HG03060 (cell line): ENCODE results near the gene GLG1.

Experiments
- ATAC-seq: cut with Tn5 transposase; IDR thresholded peaks from one replicate; pipeline ENCODE4 v1.9.1; 2021; ENCODE audit warnings: low read depth, moderate number of reproducible peaks; ENCODE audit not compliant: unreplicated experiment

GLG1 gene

GRCh38 chr16:74611721-74612120 is 4.8 kb upstream of the GLG1 start:
- ATAC-seq: no peak

GRCh38 chr16:74608944-74609343 is 2.0 kb upstream of the GLG1 start:
- ATAC-seq: no peak

- ATAC-seq: no peak
These were observed 1.5 kb upstream of the GLG1 start for GRCh38 chr16:74608381-74608780.

GRCh38 chr16:74607962-74608356 is 1.0 kb upstream of the GLG1 start:
- no peak for ATAC-seq

GRCh38 chr16:74607310-74607961 is 522 bp upstream of the GLG1 start:
- ATAC-seq: peak; percentile 23

- ATAC-seq: no peak
These were observed 981 bp downstream of the GLG1 start for GRCh38 chr16:74605746-74606520.

- ATAC-seq: no peak
These were observed 1.6 kb downstream of the GLG1 start for GRCh38 chr16:74605332-74605731.

GRCh38 chr16:74603848-74604247 is 3.1 kb downstream of the GLG1 start:
- no peak for ATAC-seq

GRCh38 chr16:74601126-74601871 is 5.6 kb downstream of the GLG1 start:
- ATAC-seq: no peak

- no peak for ATAC-seq
These were observed 10.3 kb downstream of the GLG1 start for GRCh38 chr16:74596586-74596985.

- no peak for ATAC-seq
These were observed 14.1 kb downstream of the GLG1 start for GRCh38 chr16:74592847-74593246.

- ATAC-seq: no peak
These were observed 14.9 kb downstream of the GLG1 start for GRCh38 chr16:74591876-74592650.

- ATAC-seq: no peak
These were observed 20.0 kb downstream of the GLG1 start for GRCh38 chr16:74586948-74587347.

GRCh38 chr16:74585846-74586443 is 21.0 kb downstream of the GLG1 start:
- ATAC-seq: no peak

- no peak for ATAC-seq
These were observed 22.8 kb downstream of the GLG1 start for GRCh38 chr16:74583926-74584666.

GRCh38 chr16:74582970-74583369 is 23.9 kb downstream of the GLG1 start:
- no peak for ATAC-seq

GRCh38 chr16:74580833-74581232 is 26.1 kb downstream of the GLG1 start:
- no peak for ATAC-seq

- no peak for ATAC-seq
These were observed 28.1 kb downstream of the GLG1 start for GRCh38 chr16:74578838-74579237.

GRCh38 chr16:74578433-74578832 is 28.5 kb downstream of the GLG1 start:
- ATAC-seq: no peak
